ENCODE measurements around the gene ZNF513.
A peak's percentile ranks its signal among the peaks of the same experiment; 100 is the strongest.

ZNF513 gene

GRCh38 chr2:27408601-27409320, 28.2 kb upstream of the ZNF513 start:
- DNase-seq (ENCODE audit: extremely low spot score) = peak; percentile 40
- CTCF ChIA-PET = interaction anchor here (0.7 to 1.8 kb wide), 5 partner anchors 11 to 56 kb away, joined by 3 to 14 read pairs (median 3); partner anchors contain the start of gene NRBP1
- POLR2A ChIA-PET = interaction anchor here (1.6 to 2.1 kb wide), 3 partner anchors 20 to 220 kb away, joined by 4 to 12 read pairs (median 6); partner anchors contain the start of genes CCDC121, GPN1, NRBP1 and ZNF513
- no peak for TF ChIP-seq CTCF (IDR thresholded peaks at IDR 0.05; ENCODE audit: control extremely low read depth, extremely low read depth, low read depth, missing control alignments)

DNA sequence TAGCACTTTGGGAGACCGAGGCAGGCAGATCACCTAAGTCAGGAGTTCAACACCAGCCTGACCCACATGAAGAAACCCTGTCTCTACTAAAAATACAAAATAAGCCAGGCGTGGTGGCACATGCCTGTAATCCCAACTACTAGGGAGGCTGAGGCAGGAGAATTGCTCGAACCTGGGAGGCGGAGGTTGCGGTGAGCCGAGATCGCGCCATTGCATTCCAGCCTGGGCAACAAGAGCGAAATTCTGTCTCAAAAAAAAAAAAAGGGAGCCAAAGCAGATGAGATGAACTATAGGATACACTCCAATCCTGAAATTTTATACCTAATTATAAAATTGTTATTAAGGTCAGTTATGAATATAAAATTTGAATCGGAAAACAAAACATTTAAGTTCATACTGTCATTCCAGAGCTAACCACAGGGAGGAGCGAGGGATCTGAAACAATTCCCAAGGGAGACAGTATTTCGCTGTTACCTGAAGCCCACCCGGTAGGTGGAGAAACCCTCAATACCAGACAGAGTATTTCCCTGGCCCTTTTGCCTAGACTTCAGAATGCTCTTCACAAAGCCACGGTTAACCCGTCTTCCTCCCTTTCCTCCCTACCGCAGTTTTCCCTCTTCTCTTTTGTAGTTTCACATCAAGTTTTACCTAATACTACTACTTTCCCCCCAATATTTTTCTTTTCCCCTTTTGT, 27.4 kb upstream of the ZNF513 start:
- CTCF ChIA-PET = interaction anchor here (1.2 to 1.6 kb wide), 2 partner anchors 10 to 22 kb away, joined by 3 to 5 read pairs; no protein-coding TSS in a partner anchor
- POLR2A ChIA-PET = no interaction called here
- no peak for DNase-seq (ENCODE audit: extremely low spot score)
- peak; percentile 26 for TF ChIP-seq CTCF (IDR thresholded peaks at IDR 0.05; ENCODE audit: control extremely low read depth, extremely low read depth, low read depth, missing control alignments)

DNA sequence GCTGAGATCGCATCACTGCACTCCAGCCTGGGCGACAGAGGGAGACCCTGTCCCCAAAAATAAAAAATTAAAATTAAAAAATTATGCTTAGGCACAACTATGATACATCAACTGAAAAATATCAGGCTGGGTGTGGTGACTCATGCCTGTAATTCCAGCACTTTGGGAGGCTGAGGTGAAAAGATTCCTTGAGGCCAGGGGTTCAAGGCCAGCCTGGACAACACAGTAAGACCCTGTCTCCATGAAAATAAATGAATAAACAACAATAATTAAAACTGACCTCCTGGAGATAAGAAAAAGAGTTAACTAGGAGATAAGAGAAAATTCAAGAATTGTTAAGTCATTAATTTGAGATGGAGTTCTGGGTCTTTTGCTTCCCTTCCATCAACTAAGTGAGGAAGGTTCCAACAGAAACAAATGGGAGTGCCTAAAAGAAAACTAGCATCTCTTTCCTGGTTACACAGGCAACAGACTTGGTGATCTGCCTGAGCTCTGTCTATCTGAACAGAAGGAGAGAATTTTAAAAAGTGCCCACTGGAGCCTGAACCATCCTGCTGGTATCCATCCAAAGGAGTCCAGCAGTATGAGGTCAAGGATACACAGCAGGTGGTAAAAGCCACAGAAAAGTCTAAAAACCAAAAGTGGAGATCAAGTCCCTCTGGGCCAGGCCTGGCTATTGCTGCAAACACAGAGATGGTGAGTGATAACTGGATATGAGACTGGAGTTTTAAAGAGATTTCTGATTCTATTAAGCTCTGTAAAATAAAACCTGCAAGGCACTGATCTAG, 20.0 kb upstream of the ZNF513 start:
- no peak for TF ChIP-seq CTCF (IDR thresholded peaks at IDR 0.05; ENCODE audit: control extremely low read depth, extremely low read depth, low read depth, missing control alignments)
- no peak for DNase-seq (ENCODE audit: extremely low spot score)
- ChIA-PET POLR2A (no interaction called here), CTCF (interaction anchor here (0.9 to 1.1 kb wide), 3 partner anchors 9 to 283 kb away, joined by 3 read pairs; partner anchors contain the start of genes NRBP1 and PPM1G)

- ChIA-PET POLR2A (no interaction called here), CTCF (interaction anchor here (1.0 to 1.3 kb wide), 3 partner anchors 11 to 22 kb away, joined by 3 read pairs; partner anchors contain the start of genes PPM1G and ZNF513)
- DNase-seq (ENCODE audit: extremely low spot score) = no peak
- no peak for TF ChIP-seq CTCF (IDR thresholded peaks at IDR 0.05; ENCODE audit: control extremely low read depth, extremely low read depth, low read depth, missing control alignments)
Observed at GRCh38 chr2:27398962-27399361, 18.4 kb upstream of the ZNF513 start.

- CTCF ChIA-PET = interaction anchor here (1.3 kb wide), 1 partner anchor 38 kb away, joined by 3 read pairs; no protein-coding TSS in a partner anchor
- no peak for TF ChIP-seq CTCF (IDR thresholded peaks at IDR 0.05; ENCODE audit: control extremely low read depth, extremely low read depth, low read depth, missing control alignments)
- POLR2A ChIA-PET = no interaction called here
Observed at GRCh38 chr2:27393225-27393624, 12.7 kb upstream of the ZNF513 start.

More at GRCh38 chr2:27393225-27393624, 12.7 kb upstream of the ZNF513 start:
- no peak for DNase-seq (ENCODE audit: extremely low spot score)

Measured in GM10248 (cell line).